Hepatocyte (in vitro differentiated cells): ENCODE measurements around the gene WDR59. TPM values are rescaled to one million over a fixed set of nuclear protein-coding genes. Genes with fewer than 3 reads are reported as not detected.
"Not testable (repeated sequence)": the region's sequence is repeated elsewhere in the genome, so short reads cannot be mapped to it uniquely, and the experiment has no call there.

Experiments
- DNase-seq: peaks from one replicate; pipeline ENCODE4 v3.0.0-alpha.2; 2016; ENCODE audit warnings: low spot score
- H2AFZ ChIP-seq: fragments of 200-600 bp; sonication (generic); 2 replicates; pipeline ENCODE4 v1.6.0; 2016; ENCODE audit warnings: antibody characterized with exemption, mild to moderate bottlenecking
- H3K27ac ChIP-seq: fragments of 200-600 bp; sonication (generic); 2 replicates; pipeline ENCODE4 v1.5.1; 2016; ENCODE audit warnings: mild to moderate bottlenecking
- H3K27me3 ChIP-seq: fragments of 200-600 bp; sonication (generic); 2 replicates; pipeline ENCODE4 v1.6.1; 2016
- H3K36me3 ChIP-seq: fragments of 200-600 bp; sonication (generic); replicated peaks from 2 replicates; pipeline ENCODE4 v1.5.1; 2016; ENCODE audit warnings: low read depth; ENCODE audit not compliant: insufficient read depth
- H3K4me1 ChIP-seq: fragments of 200-600 bp; sonication (generic); 2 replicates; pipeline ENCODE4 v1.5.1; 2016; ENCODE audit warnings: mild to moderate bottlenecking, moderate library complexity; ENCODE audit not compliant: insufficient read depth
- H3K4me2 ChIP-seq: fragments of 200-600 bp; sonication (generic); 2 replicates; pipeline ENCODE4 v1.6.0; 2016
- H3K4me3 ChIP-seq: fragments of 200-600 bp; sonication (generic); 2 replicates; pipeline ENCODE4 v1.5.1; 2016; ENCODE audit warnings: mild to moderate bottlenecking
- H3K79me2 ChIP-seq: fragments of 200-600 bp; sonication (generic); 2 replicates; pipeline ENCODE4 v1.6.0; 2017; ENCODE audit warnings: mild to moderate bottlenecking
- H3K9me2 ChIP-seq: fragments of 200-600 bp; sonication (generic); replicated peaks from 2 replicates; pipeline ENCODE4 v1.6.0; 2017; ENCODE audit warnings: mild to moderate bottlenecking; ENCODE audit not compliant: insufficient read depth
- H3K9me3 ChIP-seq: fragments of 200-600 bp; sonication (generic); 2 replicates; pipeline ENCODE4 v1.5.1; 2016; ENCODE audit warnings: low read depth, mild to moderate bottlenecking
- H4K20me1 ChIP-seq: fragments of 200-600 bp; sonication (generic); 2 replicates; pipeline ENCODE4 v1.6.0; 2016; ENCODE audit warnings: mild to moderate bottlenecking; ENCODE audit not compliant: insufficient read depth, poor library complexity, severe bottlenecking
- EZH2 ChIP-seq: fragments of 200-600 bp; sonication (generic); IDR thresholded peaks from 2 replicates; pipeline ENCODE4 v1.6.1; 2016; ENCODE audit warnings: antibody characterized with exemption, mild to moderate bottlenecking, borderline replicate concordance
- EZH2phosphoT487 ChIP-seq: fragments of 200-600 bp; sonication (generic); IDR thresholded peaks from one replicate; pipeline ENCODE4 v1.6.1; 2018; ENCODE audit warnings: antibody characterized with exemption, mild to moderate bottlenecking, low read depth, moderate library complexity; ENCODE audit not compliant: unreplicated experiment, severe bottlenecking
- WGBS: methylation state at CpG from one replicate; pipeline ENCODE4 v1.1.6; 2016; ENCODE audit warnings: low lambda C conversion rate; ENCODE audit errors: missing lambda C conversion rate; 5-methylcytosine and 5-hydroxymethylcytosine counted together
- polyA plus RNA-seq: library from polyadenylated mRNA; unstranded; fragments of >200 nt; fragmentation: Nextera tagmentation; extraction: Ambion mirVana; gene quantifications from 2 replicates; pipeline ENCODE4 v1.2.1, GENCODE V29; 2016
- total RNA-seq: library from RNA; depleted of rRNA; stranded (reverse); fragments of >200 nt; gene quantifications from 2 replicates; pipeline ENCODE4 v1.2.3, GENCODE V29; 2014
- TF ChIP-seq, protein P1 (sequence below): fragments of 200-600 bp; sonication (generic); IDR thresholded peaks from 2 replicates; pipeline ENCODE4 v1.5.1; 2016; ENCODE audit warnings: antibody characterized with exemption, mild to moderate bottlenecking; ENCODE audit not compliant: poor library complexity

WDR59 gene
- total and polyA plus RNA-seq, 2 experiments from 2014 or later: 32.8 to 35.7 TPM

DNA sequence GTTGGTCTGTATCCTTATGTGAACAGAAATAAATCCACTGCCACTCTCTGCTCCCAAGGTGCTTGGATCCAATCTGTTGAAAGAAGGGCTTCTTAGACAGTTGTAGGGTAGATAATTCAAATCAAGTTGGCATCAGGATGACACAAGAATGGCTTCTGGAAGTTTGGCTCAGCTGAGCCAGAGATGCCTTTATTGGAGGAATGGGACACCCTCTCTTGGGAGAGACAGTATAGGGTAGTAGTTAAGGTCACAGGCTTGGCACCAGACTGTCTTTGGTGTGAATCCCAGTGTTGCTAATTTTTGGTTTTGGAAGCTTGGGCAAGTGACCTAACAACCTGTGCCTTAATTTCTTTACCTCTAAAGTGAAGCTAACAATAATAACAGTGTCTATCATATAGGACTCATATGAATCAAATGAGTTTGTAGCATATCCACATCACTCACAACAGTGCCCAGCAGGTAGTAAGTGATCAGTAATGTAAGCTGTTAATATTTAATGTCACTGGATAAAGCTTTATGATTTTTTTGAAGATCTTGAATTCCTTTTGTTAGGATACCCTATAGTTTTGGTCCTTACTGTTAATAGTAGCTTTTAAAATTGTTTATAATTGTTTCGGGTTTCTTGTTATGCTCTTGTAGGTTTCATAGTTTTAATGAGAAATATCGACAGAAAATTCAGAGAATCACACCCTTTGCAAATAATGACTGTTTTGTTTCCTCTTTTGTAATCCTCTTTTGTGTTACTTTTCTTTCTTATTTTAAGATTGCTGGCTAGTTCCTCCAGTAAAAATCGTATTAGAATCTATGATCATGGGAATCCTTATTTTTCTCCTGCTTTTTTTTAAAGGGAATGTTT is 33.0 kb upstream of the WDR59 start:
- peaks cover 9% of the 10 kb centered on the region for H4K20me1 ChIP-seq
- H3K27ac ChIP-seq: no peak overlapping the region

DNA sequence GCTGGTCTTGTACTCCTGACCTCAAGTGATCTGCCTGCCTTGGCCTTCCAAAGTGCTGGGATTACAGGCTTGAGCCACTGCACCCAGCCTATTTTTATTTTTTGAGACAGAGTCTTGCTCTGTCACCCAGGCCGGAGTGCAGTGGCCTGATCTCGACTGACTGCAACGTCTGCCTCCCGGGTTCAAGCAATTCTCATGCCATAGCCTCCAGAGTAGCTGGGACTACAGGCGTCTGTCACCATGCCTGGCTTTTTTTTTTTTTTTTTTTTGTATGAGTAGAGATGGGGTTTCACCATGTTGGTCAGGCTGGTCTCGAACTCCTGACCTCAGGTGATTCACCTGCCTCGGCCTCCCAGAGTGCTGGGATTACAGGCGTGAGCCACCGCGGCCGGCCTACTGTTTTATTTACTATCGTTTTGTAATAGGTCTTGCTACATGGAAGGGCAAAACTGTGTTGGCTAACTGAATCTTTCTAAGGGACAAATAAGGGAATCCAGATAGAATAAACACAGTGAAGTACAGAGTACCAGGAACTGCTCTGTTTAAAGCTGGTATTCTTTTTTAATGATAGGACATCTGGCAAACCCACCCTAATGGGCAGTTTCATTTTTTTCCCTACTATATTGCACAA is 31.6 kb upstream of the WDR59 start:
- H3K36me3 ChIP-seq, H2AFZ ChIP-seq, DNase-seq, H3K9me2 ChIP-seq, H3K4me3 ChIP-seq, H3K27ac ChIP-seq, H3K27me3 ChIP-seq, H3K4me1 ChIP-seq, H3K4me2 ChIP-seq: not testable (repeated sequence)
- H3K79me2 ChIP-seq: peaks cover 100% of the 10 kb centered on the region
- H3K9me3 ChIP-seq: peaks cover 10% of the 10 kb centered on the region
- 91% methylated on average over 12 of the region's 12 CpGs for WGBS
- peaks cover 17% of the 10 kb centered on the region for H4K20me1 ChIP-seq

More for the DNA sequence above, 33.0 kb upstream of the WDR59 start:
- WGBS: 79% methylated on average over 3 of the region's 3 CpGs
- no peaks in the 10 kb centered on the region for H3K9me2 ChIP-seq
- no peaks in the 10 kb centered on the region for H3K4me1 ChIP-seq
- no peak overlapping the region for H2AFZ ChIP-seq
- H3K79me2 ChIP-seq: peaks cover 100% of the 10 kb centered on the region
- no peak overlapping the region for H3K4me3 ChIP-seq
- H3K4me2 ChIP-seq: no peak overlapping the region
- H3K9me3 ChIP-seq: peaks cover 14% of the 10 kb centered on the region
- no peak for TF ChIP-seq EZH2phosphoT487
- no peak for TF ChIP-seq EZH2
- TF ChIP-seq, protein P1, sequence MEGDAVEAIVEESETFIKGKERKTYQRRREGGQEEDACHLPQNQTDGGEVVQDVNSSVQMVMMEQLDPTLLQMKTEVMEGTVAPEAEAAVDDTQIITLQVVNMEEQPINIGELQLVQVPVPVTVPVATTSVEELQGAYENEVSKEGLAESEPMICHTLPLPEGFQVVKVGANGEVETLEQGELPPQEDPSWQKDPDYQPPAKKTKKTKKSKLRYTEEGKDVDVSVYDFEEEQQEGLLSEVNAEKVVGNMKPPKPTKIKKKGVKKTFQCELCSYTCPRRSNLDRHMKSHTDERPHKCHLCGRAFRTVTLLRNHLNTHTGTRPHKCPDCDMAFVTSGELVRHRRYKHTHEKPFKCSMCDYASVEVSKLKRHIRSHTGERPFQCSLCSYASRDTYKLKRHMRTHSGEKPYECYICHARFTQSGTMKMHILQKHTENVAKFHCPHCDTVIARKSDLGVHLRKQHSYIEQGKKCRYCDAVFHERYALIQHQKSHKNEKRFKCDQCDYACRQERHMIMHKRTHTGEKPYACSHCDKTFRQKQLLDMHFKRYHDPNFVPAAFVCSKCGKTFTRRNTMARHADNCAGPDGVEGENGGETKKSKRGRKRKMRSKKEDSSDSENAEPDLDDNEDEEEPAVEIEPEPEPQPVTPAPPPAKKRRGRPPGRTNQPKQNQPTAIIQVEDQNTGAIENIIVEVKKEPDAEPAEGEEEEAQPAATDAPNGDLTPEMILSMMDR: no peak
- no peaks in the 10 kb centered on the region for H3K36me3 ChIP-seq
- DNase-seq: no peak
- H3K27me3 ChIP-seq: no peaks in the 10 kb centered on the region

DNA sequence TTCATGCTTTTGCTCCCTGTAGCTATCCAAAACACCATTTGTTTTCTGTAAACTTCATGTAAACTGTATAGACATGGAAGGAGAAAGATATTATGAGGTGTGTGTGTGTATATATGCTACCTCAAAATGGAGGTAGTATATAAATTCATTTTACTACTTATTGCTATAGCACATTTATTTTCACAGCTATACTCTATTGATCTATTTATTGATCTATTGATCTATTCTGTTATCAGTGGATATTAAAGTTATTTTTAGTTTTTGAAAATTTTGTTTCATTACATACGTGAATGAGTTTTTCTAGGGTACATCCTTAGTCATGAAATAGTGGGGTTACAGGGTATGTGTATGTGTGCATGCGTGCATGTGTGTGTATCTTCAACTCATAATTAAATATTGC is 29.4 kb upstream of the WDR59 start:
- TF ChIP-seq EZH2phosphoT487: no peak
- TF ChIP-seq EZH2: no peak
- TF ChIP-seq, protein P1: no peak
- Histone ChIP-seq H3K9me3 (no peaks in the 10 kb centered on the region), H3K4me3 (no peak overlapping the region), H3K4me2 (no peak overlapping the region), H3K9me2 (no peaks in the 10 kb centered on the region), H2AFZ (no peak overlapping the region), H3K4me1 (peaks cover 7% of the 10 kb centered on the region), H3K27ac (no peak overlapping the region), H3K36me3 (no peaks in the 10 kb centered on the region), H4K20me1 (peaks cover 20% of the 10 kb centered on the region), H3K27me3 (no peaks in the 10 kb centered on the region), H3K79me2 (peaks cover 100% of the 10 kb centered on the region)
- 99% methylated on average over 2 of the region's 2 CpGs for WGBS
- DNase-seq: no peak

DNA sequence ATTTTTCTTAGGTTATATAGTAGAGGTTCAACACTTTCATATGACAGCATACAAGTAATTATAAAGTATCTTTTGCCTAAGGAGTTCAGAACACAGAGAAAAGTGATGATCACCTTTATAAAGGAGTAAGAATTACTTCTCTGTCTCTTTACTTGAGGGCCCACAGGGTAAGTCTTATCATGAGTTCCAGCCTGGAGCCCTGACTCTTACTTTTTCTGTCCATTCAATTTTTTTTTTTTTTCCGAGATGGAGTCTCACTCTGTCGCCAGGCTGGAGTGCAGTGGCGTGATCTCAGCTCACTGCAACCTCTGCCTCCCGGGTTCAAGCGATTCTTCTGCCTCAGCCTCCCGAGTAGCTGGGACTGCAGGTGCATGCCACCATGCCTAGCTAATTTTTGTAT is 28.2 kb upstream of the WDR59 start:
- H3K27ac ChIP-seq, H3K36me3 ChIP-seq, H3K4me3 ChIP-seq, H3K4me1 ChIP-seq, H2AFZ ChIP-seq, H3K9me3 ChIP-seq, H3K9me2 ChIP-seq, H3K27me3 ChIP-seq, H3K4me2 ChIP-seq, DNase-seq: not testable (repeated sequence)
- Histone ChIP-seq H4K20me1 (peaks cover 24% of the 10 kb centered on the region), H3K79me2 (peaks cover 100% of the 10 kb centered on the region)
- 97% methylated on average over 6 of the region's 6 CpGs for WGBS
